HG02571 (cell line): ENCODE data around the gene DPYD.

Experiments
- ATAC-seq: cut with Tn5 transposase; IDR thresholded peaks from one replicate; pipeline ENCODE4 v1.9.1; 2021; ENCODE audit warnings: mild to moderate bottlenecking, moderate library complexity; ENCODE audit not compliant: unreplicated experiment

Gene DPYD

DNA sequence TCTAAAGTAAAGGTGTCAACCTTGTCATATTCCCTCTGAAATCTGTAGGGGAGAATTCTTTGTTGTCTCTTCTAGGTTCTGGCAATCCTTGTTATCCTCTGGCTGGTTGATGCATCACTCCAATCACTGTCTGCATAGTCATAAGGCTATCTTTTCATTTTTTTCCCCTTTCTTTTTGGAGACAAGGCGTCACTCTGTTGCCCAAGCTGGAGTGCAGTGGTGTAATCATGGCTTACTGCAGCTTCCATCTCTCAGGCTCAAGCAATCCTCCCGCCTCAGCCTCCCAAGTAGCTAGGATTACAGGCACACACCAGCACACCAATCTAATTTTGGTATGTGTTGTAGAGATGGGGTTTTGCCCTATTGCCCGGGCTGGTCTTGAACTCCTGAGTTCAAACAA lies 12.9 kb downstream of the DPYD start:
- no peak for ATAC-seq

DNA sequence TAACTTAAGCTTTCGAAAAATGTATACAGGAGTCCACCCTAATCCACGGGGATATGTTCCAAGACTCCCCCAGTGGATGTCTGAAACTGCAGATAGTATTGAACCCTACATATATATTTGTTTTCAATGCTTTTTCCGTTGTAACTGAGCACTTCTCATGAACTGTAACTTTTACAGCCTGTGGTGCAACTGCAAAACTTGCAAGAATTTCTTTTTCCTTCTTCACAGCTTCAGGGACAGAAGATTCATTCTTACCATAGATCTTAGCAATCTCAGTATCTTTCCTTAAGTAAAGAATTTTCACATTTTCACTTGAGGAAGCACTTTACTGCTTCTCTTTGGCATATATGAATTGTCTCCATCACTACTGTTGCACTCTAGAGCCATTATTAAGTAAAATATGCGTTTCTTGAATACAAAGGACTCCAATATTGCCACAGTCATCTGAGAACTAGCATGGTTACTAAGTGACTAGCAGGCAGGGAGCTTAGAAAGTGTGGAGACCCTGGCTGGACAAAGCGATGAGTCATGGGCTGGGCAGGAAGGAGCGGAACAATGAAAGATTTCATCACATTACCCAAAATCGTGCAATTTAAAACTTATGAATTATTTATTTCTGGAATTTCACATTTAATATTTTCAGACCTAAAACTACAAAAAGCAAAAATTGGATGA lies 14.1 kb downstream of the DPYD start:
- ATAC-seq = no peak

DNA sequence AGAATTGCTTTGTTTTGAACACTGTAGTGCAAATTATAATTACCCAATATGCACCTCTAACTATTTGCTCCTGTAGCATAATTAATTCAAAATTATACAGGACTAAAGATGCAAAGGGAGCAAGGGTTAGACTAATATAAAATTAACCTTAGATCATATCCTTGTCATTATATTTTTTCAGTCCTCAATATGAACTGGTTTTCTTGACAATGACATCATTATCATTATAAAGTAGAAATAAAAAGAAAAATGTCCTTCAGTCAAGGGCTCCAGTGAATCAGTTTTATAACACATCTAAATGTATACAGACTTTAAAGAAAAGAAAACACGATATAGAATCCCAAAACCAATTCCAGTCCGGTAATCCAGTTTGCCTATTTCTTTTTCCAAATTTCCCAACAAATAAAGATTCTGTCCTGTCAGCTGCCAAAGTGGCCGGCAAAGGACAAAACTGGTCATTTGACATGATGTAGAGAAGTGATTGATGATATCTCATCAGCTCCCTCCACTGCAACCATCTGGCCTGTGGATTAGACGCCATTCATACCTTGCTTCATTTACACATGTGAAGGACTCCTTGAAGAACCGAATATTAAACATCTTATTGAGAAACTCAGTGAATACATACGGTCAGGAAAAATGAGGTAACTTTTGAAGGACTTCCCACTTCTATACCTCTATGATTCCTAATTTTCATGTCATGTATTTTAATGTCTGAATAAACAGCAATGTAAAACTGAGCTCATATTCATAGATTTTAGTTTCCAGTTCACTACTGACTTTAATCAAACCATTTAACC lies 15.5 kb downstream of the DPYD start:
- no peak for ATAC-seq

DNA sequence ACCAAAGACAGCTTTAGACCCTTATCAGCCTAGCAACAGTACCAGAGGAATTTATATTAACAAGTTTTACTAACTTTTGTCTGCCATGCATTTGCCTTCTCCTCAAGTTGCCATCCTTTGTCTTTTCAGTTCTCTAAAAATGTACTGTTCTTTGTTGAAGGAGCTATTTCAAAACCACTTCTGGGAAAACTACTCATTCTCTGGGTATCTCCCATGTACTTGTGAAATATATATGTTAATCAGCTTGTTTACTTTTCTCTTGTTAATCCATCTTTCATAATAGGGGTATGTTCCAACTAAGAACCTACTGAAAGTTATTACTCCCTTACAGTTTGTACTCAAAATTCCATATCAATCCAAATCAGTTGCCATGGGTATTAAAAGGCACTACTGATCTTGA lies 16.3 kb downstream of the DPYD start:
- no peak for ATAC-seq

DNA sequence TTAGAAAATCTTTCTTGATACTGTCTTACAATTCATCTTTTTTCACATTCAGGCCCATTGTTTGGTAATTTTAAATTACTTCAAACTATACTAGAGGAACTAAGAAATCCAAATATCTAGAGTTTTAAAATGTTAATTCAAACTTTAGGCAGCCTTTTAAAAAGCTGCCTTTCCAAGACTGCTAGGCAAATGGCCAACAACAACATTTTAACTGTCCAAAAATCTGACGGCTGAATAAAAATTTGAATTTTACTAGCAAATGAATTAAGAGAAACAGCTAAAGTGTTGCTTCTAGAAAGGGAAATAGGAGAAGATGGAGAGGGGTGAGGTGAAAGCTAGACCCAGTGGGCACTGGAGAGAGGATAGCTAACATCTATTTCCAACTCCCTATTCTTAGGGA lies 17.2 kb downstream of the DPYD start:
- ATAC-seq = no peak

DNA sequence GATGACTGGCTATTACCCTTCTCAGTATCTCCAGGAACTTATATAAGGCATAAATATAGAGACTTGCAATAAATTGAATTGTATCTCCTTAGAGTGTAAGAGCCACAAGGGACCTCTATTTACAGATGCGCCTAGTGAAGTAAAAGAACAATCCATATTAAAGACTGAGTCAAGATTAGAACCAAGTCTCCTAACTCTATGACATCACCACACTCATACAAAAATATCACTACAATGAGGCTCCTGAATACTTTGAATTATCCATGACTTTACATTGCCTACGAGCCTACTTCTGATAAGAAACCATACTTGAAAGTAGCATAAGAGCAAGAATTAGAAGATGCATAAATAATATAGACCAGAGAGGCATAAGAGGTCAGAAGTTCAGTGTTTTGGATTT lies 18.8 kb downstream of the DPYD start:
- no peak for ATAC-seq

DNA sequence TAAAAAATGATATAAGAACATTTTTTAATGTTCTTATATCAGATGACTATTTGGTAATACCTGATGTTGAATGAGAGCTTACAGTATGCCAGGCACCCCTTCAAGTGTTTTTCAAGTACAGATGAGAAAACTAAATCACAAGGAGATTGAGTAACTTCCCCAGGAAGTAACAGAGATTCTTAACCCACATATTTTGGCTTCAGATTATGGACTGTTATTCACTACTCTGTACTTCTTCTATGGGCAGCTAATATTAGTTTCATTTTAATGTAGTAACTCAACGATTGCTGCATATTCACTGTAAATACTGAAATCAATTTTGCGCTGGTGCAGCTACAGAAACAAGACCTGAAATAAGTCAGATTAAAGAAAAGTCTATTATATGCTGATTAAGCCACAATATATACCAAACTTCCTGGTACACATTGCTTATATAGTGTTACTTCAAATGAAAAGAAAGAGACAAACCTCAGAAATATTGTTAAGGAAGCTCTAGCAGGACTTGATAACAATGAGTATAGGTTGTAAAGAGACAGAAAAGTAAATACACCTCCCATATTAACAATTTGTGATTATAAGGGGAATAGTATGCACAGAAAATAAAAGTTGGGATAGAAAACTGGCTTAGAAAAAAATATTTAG lies 19.7 kb downstream of the DPYD start:
- ATAC-seq = no peak

DNA sequence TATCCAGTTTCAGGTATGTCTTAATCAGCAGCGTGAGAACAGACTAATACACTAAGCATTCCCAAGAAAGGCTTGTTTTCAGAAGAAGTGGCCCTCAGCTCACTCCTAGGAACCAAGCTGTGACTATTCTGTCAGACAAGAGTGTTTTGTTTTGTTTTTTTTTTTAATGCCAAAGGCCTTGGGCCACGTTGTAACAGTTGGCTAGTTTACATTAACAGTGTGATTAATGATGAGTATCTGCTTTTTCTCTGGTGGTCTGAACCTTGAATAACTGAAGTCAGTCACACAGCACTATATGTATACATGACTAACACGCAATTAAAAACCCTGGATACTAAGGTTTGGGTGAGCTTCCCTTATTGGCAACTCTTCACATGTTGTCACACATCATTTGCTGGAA lies 21.9 kb downstream of the DPYD start:
- ATAC-seq = no peak

DNA sequence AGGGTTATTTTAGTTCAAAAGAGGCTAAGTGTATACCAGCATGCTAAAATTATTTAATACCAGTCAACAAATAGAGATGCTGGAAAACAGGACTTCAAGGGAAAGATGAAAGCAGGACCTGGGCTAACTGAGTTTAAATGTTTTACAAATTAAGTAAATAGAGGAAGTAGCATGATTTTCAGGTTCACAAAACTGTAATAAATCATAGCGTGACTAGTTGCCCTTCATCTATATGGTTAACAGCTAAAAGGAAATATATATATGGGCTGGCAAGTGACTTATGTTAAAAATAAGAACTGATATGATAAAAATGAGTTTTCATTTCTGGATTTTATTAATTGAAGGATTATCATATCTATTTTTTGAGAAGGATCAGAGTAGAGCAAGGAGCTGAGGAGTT lies 25.6 kb downstream of the DPYD start:
- ATAC-seq = no peak

DNA sequence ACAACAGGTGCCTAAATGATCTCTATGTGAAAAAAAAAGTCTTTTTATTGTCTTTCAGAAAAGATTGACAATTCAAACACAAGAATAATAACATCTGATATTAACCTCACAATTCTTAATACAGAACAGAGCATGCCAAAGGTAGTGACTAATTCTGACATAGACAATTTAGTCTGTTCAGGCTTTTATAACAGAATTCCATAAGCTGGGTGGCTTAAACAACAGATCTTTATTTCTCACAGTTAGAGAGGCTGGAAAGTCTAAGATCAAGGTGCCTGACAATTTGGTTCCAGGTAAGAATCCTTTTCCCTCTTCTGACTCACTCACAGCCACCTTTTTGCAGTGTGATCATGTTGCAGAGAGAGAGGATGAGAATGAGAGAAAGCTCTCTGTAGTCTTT lies 27.0 kb downstream of the DPYD start:
- no peak for ATAC-seq

DNA sequence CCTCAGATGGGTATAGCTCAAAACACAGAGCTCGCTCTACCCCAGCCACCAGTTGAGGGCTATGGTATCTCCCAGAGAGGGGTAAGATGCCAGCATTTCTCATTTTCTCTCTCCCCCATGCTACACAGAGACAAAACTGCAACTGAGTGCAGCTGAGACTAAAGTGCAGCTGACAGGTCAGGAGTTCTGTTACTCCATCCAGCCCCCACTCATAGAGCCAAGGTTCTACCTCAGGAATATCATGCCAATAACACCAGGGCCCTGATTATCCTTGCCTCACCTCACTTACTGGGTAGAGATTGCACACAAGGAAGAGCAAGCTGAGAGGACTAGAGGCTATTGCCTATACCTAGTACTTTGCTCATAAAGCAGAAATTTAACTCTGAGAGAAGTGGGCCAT lies 34.6 kb downstream of the DPYD start:
- ATAC-seq = no peak

DNA sequence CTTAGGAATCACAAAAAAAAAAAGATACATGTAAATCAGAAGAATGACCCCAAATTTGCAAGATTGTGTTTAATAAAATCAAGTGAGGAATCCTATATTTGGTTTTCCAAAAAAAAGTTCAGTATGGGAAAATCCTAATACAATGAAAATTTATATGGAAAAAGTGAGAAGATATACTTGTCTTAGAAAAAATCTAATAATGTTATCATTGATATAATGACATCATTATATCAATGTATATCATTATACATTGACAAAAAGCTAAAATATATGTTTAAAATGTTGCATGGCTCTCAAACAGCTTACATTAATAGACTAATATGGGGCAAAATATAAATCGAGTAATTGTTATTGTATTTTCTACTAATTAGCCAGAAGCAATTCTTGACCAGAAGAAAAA lies 37.0 kb downstream of the DPYD start:
- ATAC-seq = no peak

DNA sequence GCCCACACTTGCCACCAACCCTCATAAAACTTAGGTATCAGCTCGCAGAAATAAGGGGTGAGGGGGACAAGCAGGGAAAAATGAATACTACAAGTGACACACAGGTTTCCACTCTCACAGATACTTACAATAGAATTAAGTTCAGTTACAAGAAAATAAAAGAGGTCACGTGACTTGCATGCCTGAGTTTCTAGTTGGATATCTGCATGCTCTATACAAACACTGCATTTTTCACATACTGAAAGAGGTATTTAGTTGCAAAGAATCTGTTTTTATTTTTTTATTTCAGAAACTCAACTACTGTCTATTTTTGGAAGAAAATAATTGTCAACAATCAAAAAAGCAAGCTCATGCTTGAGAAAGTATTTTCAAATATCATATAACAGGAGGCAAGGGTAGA lies 43.5 kb downstream of the DPYD start:
- no peak for ATAC-seq

DNA sequence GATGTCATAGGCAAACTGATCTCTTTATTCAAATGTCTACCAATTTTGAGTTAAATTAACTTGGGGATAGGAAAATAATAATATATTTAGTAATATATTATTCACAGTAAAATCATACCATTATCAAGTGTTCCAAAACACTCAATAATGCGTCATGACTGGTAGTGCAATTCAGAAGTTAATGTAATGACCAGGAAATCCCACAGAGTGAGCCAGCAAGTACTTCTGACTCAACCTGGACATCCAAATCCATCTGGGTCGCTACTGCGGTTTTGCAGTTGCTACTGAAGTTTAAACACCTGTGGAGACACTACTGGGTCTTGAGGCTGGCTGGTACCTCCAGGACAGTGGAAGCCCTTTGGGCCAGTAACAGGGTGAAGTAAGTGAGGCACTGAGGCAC lies 44.8 kb downstream of the DPYD start:
- no peak for ATAC-seq

DNA sequence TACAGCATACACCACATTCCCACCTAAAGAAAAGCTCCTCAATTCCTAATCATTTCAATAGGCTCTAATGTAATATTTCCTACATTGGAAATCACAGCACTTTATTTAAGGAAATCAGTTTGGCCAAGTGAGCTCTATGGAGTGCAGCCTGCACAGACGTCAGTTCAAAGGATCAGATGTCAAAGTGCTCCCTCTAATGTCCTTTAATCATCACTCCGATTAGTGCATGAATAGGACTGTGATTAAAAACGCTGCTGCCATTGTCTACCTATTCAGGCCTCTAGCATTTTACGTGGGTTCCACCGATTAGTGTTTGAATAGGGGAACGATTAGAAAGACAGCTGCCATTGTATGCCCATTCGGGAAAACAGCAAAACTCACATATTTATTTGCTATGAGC lies 50.2 kb downstream of the DPYD start:
- no peak for ATAC-seq

DNA sequence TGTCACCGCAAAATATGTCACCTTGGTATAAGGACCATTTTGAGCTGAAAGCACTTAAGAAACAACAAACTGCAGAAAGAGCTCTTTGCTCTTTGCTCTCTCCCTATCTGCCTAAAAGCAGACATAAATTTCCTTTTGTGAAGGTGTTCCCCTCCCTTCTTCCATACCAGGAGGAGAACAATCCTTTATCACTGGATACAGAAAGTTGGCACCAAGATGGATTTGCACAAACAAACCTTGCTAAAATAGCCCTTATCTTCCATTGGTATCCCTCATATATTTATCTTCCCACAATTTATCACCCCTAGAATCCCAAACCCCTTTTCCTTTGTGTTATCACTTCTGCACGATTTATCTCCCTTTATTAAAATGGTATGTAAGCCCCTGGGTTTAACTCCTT lies 51.4 kb downstream of the DPYD start:
- ATAC-seq = no peak

DNA sequence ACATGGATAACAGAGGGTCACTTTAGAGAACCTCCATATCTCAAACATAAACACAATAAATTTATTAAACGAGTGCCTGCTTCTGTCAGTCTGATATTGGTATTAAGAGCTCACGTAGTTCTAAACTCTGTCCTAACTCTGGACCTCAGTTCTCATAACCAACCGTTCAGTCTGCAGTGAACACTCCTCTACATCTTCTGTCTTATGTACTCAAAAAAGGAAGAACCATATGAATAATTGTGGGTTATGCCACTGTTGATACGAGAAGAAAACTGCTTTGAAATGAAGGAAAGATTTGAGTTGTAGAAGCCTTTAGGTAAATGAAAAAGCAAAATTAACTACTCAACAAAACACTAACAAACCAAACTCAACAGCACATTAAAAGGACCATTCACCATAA lies 53.7 kb downstream of the DPYD start:
- no peak for ATAC-seq

DNA sequence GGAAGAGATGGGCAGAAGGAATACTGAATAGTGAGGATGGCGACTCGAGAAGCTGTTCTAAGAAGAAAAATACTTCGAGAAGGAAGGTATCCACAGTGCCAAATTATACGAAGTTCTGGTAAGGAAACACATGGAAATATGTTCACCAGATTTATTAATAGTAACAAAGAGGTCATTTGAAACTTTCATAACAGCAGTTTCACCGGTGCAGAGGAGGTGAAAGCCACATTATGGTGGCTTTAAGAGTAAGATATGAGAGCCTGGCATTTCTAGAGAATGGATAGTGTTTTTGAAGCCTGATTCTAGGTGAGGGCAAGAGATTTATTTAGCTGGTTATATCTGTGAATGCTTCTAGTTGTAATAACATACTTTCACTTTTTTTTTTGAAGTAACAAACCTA lies 56.2 kb downstream of the DPYD start:
- no peak for ATAC-seq

DNA sequence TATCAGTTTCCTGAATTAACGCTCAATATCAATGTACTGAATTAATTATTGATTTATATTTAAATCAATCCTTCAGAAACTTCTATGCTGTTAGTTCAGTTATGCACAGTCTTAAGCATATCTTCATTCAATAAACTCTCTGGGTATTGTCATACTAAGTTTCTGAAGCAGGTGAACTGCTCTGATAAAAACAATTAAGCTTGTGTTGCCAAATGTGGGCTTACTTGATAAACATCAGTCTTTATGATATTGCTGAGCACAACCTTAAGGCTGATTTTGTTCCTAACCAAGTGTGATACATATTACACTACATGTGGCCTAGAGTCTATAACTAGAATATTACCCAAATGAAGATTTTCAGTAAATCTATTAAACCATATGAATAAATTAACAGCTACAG lies 67.6 kb downstream of the DPYD start:
- no peak for ATAC-seq

DNA sequence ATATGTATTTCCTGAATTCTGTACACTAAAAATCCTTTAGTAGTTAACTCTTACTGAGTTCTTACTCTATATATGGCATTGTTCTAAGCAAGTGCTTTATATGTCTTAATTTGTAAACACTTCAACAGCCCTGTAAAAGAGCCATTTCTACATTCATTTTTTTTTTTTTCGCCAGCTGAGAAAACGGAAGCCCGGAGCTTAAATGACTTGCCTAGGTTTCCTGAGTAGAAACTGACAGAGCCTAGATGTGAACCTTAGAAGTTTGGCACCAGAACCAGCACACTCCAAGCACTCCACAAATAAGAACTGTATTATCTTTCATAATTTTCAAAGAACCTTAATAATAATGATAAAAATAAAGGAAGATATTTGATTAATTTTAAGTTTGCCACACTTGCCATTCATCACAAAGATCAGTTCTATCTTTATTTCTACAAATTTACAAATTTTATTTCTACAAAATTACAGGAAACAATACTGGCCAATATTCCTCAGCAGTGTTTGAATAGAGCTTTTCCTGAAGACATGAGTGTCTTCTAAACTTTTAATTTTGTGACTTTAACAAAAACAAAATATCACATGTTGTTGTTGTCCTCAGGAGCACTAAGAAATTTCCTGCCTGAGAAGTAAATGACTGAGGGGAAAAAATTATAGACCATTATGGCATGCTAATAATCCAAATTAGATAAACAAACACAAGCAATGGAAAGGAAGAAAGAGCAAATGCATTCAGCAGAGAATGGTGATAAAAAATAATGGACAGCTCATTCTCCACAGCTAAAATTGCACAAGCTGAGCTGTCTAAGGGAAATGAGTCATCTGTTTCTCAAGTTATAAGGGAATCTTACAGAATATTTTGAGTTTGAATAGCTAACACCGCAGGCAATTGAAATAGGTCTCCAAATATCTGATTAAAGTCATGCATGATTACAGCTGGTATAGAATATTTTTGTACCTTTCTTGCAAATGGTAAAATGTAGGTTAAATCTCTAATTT lies 71.2 kb downstream of the DPYD start:
- ATAC-seq = no peak

DNA sequence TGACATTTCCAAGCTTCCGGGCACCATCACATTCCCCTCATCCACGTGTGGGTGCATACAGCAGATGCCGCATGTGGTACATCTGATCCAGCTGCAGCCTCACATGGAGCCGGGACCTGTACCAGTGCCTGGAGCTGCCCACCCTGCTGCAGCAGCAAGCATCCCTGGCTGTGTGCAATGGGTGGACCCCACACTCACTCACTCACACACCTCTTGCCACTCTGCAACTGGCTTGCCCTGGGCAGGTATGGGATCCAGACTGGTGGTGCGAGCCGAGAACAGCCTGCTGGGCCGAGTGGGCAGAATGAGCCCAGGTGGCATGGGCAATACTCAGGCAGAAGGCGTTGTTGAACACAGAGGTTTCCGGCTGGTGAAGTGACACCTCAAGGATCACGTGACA lies 75.0 kb downstream of the DPYD start:
- ATAC-seq = no peak
